Measurements from ENCODE around the gene OR2B3.
"Not testable (repeated sequence)": the region's sequence is repeated elsewhere in the genome, so short reads cannot be mapped to it uniquely, and the experiment has no call there.

OR2B3 gene, protein sequence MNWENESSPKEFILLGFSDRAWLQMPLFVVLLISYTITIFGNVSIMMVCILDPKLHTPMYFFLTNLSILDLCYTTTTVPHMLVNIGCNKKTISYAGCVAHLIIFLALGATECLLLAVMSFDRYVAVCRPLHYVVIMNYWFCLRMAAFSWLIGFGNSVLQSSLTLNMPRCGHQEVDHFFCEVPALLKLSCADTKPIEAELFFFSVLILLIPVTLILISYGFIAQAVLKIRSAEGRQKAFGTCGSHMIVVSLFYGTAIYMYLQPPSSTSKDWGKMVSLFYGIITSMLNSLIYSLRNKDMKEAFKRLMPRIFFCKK

DNA sequence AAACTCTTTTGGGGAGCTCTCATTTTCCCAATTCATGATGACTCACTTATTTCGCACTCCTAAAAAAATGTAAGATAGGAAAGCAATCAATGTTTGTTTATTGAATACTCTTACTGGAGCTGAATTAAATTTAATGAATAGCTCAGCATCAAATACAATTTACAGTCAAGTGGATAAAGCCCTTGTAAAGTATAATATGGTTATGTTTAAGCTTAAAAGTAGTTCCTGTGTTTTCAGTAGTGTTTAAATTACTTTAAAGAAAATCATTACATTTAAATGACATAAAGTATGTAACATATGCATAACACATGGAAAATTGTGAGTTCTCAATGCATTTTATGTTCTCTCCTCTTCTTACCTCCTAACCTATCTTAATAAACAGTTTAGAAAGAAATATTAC, at the start of gene OR2B3:
Gene OR2B3, minus strand, starts transcription at position 101 of the 400 bp plus-strand sequence. Its CDS starts 65 bp downstream, at position 36.
- no peak for DNase-seq (ENCODE audit: low read depth in 3 of 3)

DNA sequence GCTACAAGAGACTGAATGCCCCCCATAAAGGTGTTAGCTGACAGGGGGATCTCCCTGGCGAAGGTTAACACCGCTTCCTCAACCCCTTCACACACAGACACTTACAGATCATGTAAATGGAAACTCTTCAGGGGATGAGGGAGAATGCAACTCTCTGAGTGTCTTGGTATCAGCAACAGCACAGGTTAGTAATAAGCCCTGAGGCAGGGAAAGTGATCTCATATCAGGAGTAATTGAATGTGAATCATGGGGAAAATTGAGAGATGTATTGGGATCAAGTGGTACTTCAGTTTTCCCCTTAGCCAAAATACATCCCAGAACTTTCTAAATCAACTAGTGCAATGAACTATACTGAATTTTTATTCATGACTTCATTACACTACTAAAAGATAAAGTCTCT, 44.6 kb upstream of the OR2B3 start:
- DNase-seq (ENCODE audit: low read depth in 3 of 3) = no peak

DNA sequence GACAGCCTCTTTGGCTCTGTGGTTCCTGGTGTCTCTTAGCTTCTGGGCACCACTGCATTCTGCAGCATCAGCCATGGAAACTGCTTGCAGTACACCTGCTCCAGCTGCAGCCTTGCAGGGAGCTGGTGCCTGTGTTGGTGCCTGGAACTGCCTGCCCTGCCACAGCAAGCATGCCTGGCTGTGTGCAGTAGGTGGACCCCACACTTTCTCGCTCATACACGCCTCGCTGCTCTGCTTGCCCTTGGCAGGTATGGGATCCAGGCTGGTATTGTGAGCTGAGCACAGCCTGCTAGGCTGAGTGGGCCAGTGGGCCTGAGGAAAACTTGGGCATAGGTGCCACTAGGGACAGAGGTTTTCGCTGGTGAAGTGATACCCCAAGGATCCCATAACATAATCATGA, 43.5 kb upstream of the OR2B3 start:
- DNase-seq (ENCODE audit: low read depth in 3 of 3) = no peak

DNA sequence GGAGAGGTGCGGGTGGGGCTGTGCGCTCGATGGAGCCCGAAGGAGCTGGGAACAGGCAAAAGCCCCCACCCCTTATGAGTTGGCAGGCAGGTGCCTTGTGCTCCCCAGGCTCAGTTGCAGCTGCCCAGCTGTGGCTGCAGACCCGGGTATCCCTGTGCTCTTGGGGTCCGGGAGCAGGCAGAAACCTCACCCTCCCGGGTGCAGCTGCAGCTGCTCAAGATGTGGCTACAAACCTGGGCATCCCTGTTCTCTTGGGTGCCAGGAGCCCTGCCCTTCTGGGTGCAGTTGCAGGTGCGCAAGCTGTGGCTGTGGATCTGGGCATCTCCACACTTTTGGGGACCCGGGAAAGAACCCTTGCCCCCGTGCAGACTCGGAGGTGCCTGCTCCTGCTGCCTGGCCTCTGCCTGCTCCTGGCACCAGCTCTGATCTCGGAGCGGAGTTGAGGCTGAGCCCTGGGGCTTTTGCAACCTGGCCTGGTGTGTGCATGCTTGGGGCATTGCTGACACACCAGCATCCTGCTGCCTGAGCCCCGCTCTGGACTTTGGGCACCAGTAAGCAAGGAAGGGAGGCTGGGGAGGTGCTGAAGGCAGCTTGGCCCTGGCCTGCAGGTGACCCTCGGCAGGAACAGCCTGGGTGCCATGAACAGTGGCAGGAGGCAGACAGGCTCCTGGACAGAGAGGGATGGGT, 42.4 kb upstream of the OR2B3 start:
- no peak for DNase-seq (ENCODE audit: low read depth in 3 of 3)

DNA sequence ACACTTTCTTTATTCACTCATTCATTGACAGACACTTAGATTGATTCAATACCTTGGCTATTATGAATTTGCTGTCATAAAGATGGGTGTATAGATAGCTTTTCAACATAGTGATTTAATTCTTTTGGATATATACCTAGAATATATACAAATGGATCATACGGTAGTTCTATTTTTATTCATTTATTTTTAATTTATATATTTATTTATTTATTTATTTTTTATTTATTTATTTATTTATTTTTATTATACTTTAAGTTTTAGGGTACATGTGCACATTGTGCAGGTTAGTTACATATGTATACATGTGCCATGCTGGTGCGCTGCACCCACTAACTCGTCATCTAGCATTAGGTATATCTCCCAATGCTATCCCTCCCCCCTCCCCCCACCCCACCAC, 27.9 kb upstream of the OR2B3 start:
- not testable (repeated sequence) for DNase-seq (ENCODE audit: low read depth in 3 of 3)

DNA sequence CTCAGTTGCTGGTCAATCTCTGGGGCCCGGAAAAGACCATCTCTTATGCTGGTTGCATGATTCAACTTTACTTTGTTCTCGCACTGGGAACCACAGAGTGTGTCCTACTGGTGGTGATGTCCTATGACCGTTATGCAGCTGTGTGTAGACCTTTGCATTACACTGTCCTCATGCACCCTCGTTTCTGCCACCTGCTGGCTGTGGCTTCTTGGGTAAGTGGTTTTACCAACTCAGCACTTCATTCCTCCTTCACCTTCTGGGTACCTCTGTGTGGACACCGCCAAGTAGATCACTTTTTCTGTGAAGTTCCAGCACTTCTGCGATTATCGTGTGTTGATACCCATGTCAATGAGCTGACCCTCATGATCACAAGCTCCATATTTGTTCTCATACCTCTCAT, 25.0 kb upstream of the OR2B3 start:
- peak in 1 of 3 experiments; percentile 5 for DNase-seq (ENCODE audit: low read depth in 3 of 3)

DNA sequence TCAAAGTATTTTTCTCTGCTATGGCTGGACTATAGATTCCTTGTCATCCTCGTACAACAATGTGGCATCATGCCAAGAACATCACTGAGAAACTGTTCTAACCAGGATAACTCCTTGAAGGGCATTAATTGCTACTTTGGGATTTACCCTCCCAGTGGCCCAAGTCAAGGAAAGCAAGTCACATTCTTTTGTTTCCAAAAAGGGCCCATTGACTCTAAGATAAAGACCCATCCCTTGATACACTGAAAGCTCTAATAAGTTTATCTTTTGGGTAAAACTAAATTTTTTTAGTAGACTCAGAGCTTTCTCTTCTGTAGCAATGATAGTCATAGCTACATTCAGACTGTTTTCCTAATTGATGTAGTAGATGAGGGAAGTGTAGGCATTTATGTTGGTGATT, 20.6 kb upstream of the OR2B3 start, which contains the start of gene OR2J3:
Gene OR2J3, plus strand, starts transcription at position 301 of the 400 bp plus-strand sequence. CDS start 3,833 bp downstream, outside the sequence.
- no peak for DNase-seq (ENCODE audit: low read depth in 3 of 3)

DNA sequence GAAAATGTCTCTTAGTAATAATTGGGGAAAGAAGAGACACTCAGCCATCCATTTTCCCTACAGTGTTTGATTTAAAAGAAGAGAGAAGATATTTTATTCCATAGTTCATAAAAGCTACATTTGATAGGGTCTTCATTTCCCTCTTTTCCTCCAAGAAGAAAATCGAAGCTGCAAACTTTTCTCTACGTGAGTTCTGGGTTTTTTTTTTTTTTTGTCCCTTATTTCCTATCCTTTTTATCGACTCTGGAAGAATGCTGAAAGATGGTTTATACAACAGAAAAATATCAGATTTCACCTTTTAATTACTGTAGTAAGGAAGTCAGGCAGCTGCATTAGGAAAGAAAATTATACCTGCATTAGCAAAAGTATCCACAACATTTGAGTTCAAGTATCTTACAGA, 12.1 kb upstream of the OR2B3 start, which contains the start of gene OR2J1:
Gene OR2J1, plus strand, starts transcription at position 301 of the 400 bp plus-strand sequence. CDS start 1,453 bp downstream, outside the sequence.
- DNase-seq (ENCODE audit: low read depth in 3 of 3) = no peak

DNA sequence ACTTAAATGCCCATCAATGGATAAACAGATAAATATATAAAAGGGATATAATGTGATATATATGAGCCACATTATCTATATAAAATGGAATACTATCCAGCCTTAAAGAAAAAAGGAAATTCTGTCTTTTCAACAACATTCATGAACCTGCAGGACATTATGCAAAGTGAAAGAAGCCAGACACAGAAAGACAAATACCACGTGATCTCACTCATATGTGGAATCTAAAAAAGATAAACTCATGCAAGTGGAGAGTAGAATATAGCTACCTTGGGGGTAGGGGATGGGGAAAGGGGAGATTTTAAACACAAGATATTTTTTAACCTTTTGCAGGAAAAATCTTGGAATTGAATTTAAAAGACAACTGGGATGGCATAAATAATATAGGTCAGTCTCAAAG, 10.7 kb upstream of the OR2B3 start:
- DNase-seq (ENCODE audit: low read depth in 3 of 3) = no peak

DNA sequence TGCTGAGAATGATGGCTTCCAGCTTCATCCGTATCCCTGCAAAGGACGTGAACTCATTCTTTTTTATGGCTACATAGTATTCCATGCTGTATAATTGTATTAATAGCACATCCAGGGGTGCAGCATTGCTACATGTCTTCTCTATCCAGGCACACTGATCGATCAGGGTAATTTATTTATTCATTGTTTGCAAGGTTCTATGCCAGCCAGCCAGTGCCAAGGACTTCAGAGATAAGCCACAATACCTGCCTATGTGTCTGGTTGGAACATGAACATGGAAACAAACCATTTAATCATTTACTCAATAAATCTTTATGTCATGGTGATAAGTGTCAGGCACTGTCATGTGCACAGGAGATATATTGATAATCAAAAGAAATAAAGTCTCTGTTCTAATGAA, 5.8 kb upstream of the OR2B3 start:
- no peak for DNase-seq (ENCODE audit: low read depth in 3 of 3)

DNA sequence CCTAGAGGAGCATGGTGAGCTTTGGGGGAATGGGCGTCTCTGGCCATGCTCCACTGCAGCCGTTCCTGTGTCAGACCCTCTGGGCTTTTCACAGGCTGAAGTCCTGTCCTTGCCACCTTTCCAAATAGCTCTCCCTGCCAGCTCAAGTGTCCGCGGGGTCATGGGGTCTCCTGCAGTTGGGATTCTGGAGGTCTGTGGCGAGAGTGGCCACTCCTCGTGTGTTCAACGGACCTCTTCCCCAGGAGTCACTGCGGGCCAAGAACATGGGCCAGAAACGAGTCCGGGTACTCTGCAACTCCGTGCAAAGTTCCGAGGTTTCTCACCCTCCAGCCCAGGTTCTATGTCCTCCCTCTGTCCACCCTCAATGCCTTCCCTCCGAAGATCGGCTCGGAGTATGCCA, 4.7 kb downstream of the OR2B3 start:
- DNase-seq (ENCODE audit: low read depth in 3 of 3) = no peak

DNA sequence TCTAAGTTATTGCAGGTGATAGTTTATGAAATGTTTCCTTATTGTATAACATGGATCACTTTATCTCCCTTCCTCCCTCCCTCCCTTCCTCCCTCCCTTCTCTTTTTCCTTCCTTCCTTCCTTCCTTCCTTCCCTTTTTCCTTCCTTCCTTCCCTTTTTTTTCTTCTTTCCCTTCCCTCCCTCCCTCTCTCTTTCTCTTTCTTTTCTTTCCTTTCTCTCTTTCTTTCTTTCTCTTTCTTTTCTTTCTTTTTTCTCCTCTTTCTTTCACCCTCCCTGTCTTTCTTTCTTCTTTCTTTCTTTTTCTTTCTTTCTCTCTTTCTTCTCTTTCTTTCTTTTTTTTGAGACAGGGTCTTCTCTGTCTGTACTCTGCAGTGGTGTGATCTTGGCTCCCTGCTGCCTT, 5.8 kb downstream of the OR2B3 start:
- no peak for DNase-seq (ENCODE audit: low read depth in 3 of 3)

DNA sequence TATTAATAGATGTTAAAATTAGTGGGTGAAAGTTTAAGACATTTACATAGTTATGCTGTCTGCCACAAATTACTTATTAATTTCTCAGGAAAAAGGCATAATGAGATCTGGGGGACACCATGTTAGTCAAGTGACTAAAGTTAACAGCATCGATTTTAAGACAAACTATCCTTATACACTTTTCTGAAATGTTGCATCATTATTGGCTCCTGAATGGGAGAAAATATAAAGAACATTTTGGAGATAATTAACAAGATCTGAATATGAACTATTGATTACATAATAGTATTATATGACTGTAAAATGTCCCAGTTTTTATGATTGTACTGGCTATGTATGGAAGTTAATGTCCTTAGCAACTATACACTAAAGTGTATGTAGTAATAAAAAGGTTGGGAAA, 7.9 kb downstream of the OR2B3 start:
- no peak for DNase-seq (ENCODE audit: low read depth in 3 of 3)

DNA sequence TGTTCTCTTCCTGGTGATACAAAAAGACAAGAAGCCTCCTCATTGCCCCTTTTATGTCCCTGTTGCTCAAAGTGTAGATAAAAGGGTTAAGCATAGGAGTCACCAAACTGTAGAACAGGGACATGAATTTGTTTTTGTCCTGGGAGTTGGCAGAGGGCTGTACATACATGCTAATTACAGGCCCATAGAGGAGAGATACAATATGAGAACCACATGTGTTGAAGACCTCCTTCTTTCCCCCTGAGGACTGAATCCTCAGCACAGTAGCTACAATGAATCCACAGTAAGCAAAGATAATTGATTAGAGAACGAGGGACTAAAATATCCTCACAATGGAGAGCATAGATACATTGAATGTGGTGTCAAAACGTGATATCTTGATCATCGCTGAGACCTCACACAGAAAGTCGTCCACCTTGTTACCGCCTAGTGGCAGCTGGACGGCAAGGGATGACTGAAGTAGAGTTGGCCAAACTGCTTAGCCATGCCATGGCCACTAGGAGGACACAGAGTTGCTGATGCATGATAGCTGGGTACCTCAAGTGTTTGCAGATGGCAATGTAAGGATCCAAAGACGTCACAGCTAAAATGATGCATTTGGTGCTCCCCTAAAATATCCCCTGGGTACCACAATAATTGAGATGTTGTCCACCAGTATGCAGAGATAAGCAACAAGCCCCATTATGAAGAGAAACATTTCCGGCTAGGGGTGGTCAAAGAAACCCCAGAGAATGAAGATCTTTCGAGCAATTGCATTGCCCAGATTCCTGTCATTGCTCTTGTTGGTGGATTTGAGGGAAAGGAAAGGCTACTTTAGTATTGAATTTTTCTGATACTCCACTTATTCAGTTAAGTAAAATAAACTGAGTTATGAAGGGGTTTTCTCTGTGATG, 15.0 kb downstream of the OR2B3 start:
- DNase-seq (ENCODE audit: low read depth in 3 of 3) = no peak

DNA sequence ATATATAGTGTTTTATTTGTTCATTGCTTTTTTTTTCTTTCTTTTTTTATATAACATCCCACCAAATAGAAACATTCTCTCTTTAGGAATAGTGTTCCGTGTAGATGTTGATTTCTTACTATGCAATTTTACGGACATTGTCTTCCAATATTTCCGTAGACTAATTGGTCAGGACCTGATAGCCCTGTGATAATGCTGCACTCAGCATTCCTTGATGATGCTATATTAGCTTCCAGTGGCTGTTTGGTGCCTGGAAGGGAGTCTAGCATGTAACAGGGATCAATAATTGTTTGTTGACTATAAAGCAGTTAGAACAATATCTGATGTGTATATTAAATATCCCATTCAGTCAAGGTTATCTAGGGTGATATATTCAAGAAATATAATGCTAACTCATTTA, 35.4 kb downstream of the OR2B3 start:
- no peak for DNase-seq (ENCODE audit: low read depth in 3 of 3)

DNA sequence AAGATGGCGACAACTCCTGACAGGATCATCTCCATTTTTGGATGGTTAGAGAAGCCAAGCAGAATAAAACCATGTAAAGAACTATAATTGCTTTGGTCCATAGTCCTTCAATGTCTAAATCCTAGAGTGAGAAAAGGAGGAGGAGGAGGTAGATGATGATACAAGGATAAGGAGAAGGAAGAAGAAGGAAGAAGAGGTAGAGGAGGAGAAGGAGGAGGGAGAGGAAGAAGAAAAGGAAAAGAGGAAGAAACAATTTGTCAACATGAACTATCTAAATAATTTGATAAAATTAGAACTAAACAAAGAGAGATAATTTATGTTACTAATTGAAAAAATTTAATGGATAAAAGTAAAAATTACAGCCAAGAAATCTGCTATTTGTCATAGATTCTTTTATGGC, 42.0 kb downstream of the OR2B3 start, which contains the start of gene OR2W1:
Gene OR2W1, minus strand, starts transcription at position 101 of the 400 bp plus-strand sequence. Its CDS starts 0 bp downstream, at position 101.
- no peak for DNase-seq (ENCODE audit: low read depth in 3 of 3)

All from stimulated activated CD4-positive, alpha-beta T cell treated with anti-CD3 and anti-CD28 coated beads, TNF-alpha, amount 100 ng/mL, for 24 hours (primary cell).